OCI-LY1 (cell line): ENCODE measurements around the gene KLHL29.
"Not testable (repeated sequence)": the region's sequence is repeated elsewhere in the genome, so short reads cannot be mapped to it uniquely, and the experiment has no call there.

Experiments
- EZH2 ChIP-seq: fragments of 200-600 bp; sonication (generic), shearing (Covaris generic); IDR thresholded peaks from 2 replicates; pipeline ENCODE4 v1.8.0; 2017; ENCODE audit warnings: borderline replicate concordance, mixed run types, mild to moderate bottlenecking, antibody characterized with exemption, low read length, moderate library complexity, mixed read lengths
- TF ChIP-seq, protein P1 (sequence below): fragments of 200-600 bp; sonication (generic), shearing (Covaris generic); IDR thresholded peaks from 2 replicates; pipeline ENCODE4 v1.5.1; 2017; ENCODE audit warnings: mild to moderate bottlenecking, antibody characterized with exemption, low read length, moderate library complexity, mixed read lengths

DNA sequence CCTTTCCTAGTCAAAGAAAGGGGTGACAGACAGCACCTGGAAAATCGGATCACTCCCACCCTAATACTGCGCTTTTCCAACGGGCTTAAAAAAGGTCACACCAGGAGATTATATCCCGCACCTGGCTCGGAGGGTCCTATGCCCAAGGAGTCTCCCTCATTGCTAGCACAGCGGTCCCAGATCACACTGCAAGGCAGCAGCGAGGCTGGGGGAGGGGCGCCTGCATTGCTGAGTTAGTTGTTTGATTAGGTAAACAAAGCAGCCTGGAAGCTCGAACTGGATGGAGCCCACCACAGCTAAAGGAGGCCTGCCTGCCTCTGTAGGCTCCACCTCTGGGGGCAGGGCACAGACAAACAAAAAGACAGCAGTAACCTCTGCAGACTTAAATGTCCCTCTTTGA lies 351.8 kb downstream of the KLHL29 start:
- TF ChIP-seq, protein P1, sequence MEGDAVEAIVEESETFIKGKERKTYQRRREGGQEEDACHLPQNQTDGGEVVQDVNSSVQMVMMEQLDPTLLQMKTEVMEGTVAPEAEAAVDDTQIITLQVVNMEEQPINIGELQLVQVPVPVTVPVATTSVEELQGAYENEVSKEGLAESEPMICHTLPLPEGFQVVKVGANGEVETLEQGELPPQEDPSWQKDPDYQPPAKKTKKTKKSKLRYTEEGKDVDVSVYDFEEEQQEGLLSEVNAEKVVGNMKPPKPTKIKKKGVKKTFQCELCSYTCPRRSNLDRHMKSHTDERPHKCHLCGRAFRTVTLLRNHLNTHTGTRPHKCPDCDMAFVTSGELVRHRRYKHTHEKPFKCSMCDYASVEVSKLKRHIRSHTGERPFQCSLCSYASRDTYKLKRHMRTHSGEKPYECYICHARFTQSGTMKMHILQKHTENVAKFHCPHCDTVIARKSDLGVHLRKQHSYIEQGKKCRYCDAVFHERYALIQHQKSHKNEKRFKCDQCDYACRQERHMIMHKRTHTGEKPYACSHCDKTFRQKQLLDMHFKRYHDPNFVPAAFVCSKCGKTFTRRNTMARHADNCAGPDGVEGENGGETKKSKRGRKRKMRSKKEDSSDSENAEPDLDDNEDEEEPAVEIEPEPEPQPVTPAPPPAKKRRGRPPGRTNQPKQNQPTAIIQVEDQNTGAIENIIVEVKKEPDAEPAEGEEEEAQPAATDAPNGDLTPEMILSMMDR = not testable (repeated sequence)
- TF ChIP-seq EZH2 = not testable (repeated sequence)
